ENCODE results near the gene NEK9. TPM values are rescaled to one million over a fixed set of nuclear protein-coding genes. Genes with fewer than 3 reads are reported as not detected.

NEK9 gene
- total RNA-seq, 1 donor from 2014 or later: 116 TPM

DNA sequence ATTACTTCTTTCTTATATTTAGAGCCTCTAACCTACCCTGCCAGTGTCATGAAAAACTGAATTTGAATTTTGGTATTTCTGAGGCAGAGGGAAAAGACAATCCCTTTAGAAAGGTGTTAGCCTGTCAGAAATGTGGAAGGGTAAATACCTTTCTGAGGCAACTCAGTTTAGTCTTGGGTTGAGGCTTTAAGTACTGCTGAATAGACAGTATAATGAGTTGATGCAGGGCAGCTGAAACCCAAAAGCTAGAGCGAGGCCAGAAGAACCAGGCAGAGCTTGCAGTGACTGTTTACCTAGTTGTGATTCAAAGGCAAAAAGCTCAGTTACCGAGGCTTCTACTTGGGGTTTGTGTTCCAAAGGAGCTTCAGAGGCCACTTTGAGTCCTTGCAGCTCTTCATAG, 38.7 kb downstream of the NEK9 start:
- H3K27ac ChIP-seq: no peak overlapping the region
- H3K27me3 ChIP-seq: no peaks in the 10 kb centered on the region
- TF ChIP-seq, protein P1, sequence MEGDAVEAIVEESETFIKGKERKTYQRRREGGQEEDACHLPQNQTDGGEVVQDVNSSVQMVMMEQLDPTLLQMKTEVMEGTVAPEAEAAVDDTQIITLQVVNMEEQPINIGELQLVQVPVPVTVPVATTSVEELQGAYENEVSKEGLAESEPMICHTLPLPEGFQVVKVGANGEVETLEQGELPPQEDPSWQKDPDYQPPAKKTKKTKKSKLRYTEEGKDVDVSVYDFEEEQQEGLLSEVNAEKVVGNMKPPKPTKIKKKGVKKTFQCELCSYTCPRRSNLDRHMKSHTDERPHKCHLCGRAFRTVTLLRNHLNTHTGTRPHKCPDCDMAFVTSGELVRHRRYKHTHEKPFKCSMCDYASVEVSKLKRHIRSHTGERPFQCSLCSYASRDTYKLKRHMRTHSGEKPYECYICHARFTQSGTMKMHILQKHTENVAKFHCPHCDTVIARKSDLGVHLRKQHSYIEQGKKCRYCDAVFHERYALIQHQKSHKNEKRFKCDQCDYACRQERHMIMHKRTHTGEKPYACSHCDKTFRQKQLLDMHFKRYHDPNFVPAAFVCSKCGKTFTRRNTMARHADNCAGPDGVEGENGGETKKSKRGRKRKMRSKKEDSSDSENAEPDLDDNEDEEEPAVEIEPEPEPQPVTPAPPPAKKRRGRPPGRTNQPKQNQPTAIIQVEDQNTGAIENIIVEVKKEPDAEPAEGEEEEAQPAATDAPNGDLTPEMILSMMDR (IDR thresholded peaks at IDR 0.05): no peak
- no peak for DNase-seq (ENCODE audit: low spot score in 2 of 2)
- peaks cover 77 to 90% of the 10 kb centered on the region in 2 donors for H3K36me3 ChIP-seq
- intact Hi-C loops (cut with DNase I): loop anchor here (1.0 to 2.0 kb wide), 3 partner anchors 141 to 227 kb away; no protein-coding TSS in a partner anchor
- H3K9me3 ChIP-seq: no peaks in the 10 kb centered on the region
- no peak overlapping the region for H3K4me3 ChIP-seq
- no peaks in the 10 kb centered on the region for H3K4me1 ChIP-seq

DNA sequence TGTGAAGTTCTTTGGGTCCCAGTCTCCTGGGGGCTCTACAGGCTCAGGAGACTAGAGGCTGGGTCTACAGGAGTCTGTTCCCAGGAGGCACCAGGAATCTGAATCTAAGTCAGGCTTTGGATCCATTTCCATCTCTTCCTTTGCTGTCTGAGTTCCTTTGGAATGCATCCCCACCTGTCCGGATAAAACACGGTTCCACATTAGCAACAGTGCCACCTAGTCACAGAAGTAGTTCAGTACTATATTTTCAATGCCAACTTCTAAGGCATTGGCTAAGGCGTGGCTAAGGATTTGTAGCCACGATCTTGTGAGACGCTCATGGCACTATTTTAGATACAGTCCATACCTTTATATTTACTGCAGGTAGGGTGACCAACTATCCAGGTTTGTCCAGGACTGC, 42.3 kb downstream of the NEK9 start:
- Histone ChIP-seq H3K9me3 (no peaks in the 10 kb centered on the region), H3K4me3 (no peak overlapping the region), H3K27ac (no peak overlapping the region), H3K27me3 (no peaks in the 10 kb centered on the region), H3K4me1 (no peaks in the 10 kb centered on the region), H3K36me3 (peaks cover 54 to 76% of the 10 kb centered on the region in 2 donors)
- intact Hi-C loops (cut with DNase I): no loop called here
- TF ChIP-seq, protein P1 (IDR thresholded peaks at IDR 0.05): no peak
- no peak for DNase-seq (ENCODE audit: low spot score in 2 of 2)

DNA sequence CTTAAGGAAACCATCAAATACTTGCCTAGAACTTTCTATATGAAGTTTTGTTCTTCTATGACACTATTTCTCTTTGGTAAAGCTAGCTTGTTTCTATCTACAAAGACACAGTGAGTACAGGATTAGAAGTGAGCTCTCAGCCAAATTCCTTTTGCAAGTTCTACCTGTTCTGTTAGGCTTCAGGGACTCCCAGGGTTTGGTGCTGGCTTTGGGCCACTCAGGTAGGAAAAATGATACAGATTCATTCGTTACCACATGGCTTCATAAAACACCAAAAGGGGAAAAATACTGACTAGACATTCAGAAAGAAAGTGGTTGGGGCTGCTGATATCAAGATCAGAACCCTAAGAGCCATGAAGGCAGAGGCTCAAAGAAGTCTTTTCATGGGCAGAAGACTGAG, 43.6 kb downstream of the NEK9 start:
- TF ChIP-seq, protein P1 (IDR thresholded peaks at IDR 0.05): no peak
- peaks cover 47 to 65% of the 10 kb centered on the region in 2 donors for H3K36me3 ChIP-seq
- intact Hi-C loops (cut with DNase I): no loop called here
- H3K27ac ChIP-seq: no peak overlapping the region
- H3K4me1 ChIP-seq: no peaks in the 10 kb centered on the region
- H3K9me3 ChIP-seq: no peaks in the 10 kb centered on the region
- DNase-seq (ENCODE audit: low spot score in 2 of 2): no peak
- H3K4me3 ChIP-seq: no peak overlapping the region
- no peaks in the 10 kb centered on the region for H3K27me3 ChIP-seq

DNA sequence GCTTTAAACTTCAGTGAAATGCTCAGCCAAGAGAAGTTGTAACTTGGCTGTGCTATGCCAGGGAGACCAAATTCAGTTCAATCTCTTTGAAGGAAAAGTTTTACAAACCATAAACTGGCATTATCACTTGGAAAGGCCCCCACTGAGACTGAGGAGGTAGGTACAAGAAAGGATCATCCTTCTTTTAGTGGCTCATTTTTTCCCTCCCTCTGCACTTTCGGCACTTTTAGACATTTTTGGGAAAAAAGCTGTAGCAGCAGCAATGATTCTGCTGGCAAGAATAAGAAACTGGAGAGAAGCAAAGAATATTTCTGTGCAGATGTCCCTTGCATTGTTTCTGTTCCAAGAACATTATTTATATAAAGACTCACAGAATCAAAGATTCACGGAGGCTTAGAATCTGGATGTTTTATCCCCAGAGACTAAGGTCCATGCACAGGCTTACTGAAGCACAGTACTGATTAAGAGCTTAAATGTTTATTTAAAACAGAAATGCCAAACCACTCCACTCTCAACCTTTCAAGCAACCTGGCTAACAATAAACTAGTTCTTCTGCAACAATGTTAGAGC, 45.1 kb downstream of the NEK9 start:
- no peak for DNase-seq (ENCODE audit: low spot score in 2 of 2)
- H3K4me3 ChIP-seq: no peak overlapping the region
- no peak overlapping the region for H3K27ac ChIP-seq
- TF ChIP-seq, protein P1 (IDR thresholded peaks at IDR 0.05): no peak
- H3K36me3 ChIP-seq: peaks cover 34 to 50% of the 10 kb centered on the region in 2 donors
- intact Hi-C loops (cut with DNase I): no loop called here
- no peaks in the 10 kb centered on the region for H3K9me3 ChIP-seq
- H3K4me1 ChIP-seq: no peaks in the 10 kb centered on the region
- H3K27me3 ChIP-seq: no peaks in the 10 kb centered on the region

DNA sequence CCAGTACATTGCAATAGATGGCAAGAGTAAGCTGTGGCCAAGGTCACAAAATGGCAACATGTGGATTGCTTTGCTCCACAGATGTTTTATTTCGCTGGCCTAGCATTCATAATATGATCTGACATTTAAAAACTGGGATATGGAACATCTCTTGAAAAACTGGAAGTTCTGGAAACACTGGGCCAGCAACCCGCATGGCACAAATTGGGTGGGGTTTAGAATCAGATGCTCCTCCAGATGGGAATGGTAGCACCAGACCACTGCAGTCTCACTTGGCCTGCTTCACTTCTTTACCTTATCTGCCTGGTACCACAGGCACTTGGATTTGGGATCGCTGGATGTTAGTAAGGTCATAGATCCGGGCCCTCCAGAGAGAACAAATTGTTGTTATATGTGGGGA, 47.3 kb downstream of the NEK9 start:
- DNase-seq (ENCODE audit: low spot score in 2 of 2): no peak
- Histone ChIP-seq H3K9me3 (no peaks in the 10 kb centered on the region), H3K27ac (no peak overlapping the region), H3K27me3 (no peaks in the 10 kb centered on the region), H3K36me3 (peaks cover 12 to 27% of the 10 kb centered on the region in 2 donors), H3K4me3 (no peak overlapping the region), H3K4me1 (no peaks in the 10 kb centered on the region)
- TF ChIP-seq, protein P1 (IDR thresholded peaks at IDR 0.05): no peak
- intact Hi-C loops (cut with DNase I): no loop called here

DNA sequence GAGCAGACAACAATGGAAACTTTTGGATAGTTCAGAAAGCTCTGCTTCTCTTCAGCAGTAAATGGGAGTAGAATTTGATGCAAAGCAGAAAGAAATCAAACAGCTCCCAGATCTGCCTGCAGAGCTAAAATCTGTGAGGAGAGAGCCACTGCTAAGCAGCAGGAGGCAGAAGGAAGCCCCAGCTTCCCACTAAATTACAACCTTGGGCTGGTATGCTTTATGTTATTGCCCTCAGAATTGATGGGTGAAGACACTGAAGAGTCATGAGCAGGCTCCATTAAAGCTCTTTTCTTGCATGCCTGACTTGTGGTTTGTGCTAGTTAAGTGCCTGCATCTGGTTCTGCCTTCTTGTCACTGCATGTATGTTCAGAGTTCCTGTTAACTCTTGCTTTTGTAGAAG, 49.1 kb downstream of the NEK9 start:
- DNase-seq (ENCODE audit: low spot score in 2 of 2): no peak
- Histone ChIP-seq H3K4me1 (no peaks in the 10 kb centered on the region), H3K9me3 (no peaks in the 10 kb centered on the region), H3K4me3 (no peak overlapping the region), H3K27me3 (no peaks in the 10 kb centered on the region), H3K36me3 (peaks cover 0 to 10% of the 10 kb centered on the region in 2 donors), H3K27ac (no peak overlapping the region)
- TF ChIP-seq, protein P1 (IDR thresholded peaks at IDR 0.05): no peak
- intact Hi-C loops (cut with DNase I): no loop called here
